Mucosa of rectum (tissue), 2 donors: Measurements from ENCODE around the gene HPS5.
"Not testable (repeated sequence)": the region's sequence is repeated elsewhere in the genome, so short reads cannot be mapped to it uniquely, and the experiment has no call there.

Experiments used
- H3K27ac ChIP-seq, 2 donors: one replicate each; pipeline ENCODE4 v1.7.0; 2013; ENCODE audit warnings: inconsistent platforms in 2 of 2, low read depth in 2 of 2, low read length in 2 of 2
- H3K27me3 ChIP-seq, 2 donors: one replicate each; pipeline ENCODE4 v1.7.0; 2013; ENCODE audit warnings: low read length in 2 of 2; ENCODE audit not compliant: control insufficient read depth in 2 of 2, insufficient read depth in 2 of 2
- H3K36me3 ChIP-seq, 2 donors: one replicate each; pipeline ENCODE4 v1.7.0; 2013; ENCODE audit warnings: low read length in 2 of 2; ENCODE audit not compliant: control insufficient read depth in 2 of 2, insufficient read depth in 2 of 2
- H3K4me1 ChIP-seq, 2 donors: one replicate each; pipeline ENCODE4 v1.7.0; 2013; ENCODE audit warnings: low read length in 2 of 2, mild to moderate bottlenecking in 1 of 2; ENCODE audit not compliant: control insufficient read depth in 2 of 2, insufficient read depth in 2 of 2
- H3K4me3 ChIP-seq, 2 donors: one replicate each; pipeline ENCODE4 v1.7.0; 2013; ENCODE audit warnings: low read length in 2 of 2
- H3K9ac ChIP-seq, 2 donors: one replicate each; pipeline ENCODE4 v1.7.0; 2013; ENCODE audit warnings: low read length in 2 of 2, low read depth in 1 of 2, mild to moderate bottlenecking in 1 of 2
- H3K9me3 ChIP-seq, 2 donors: one replicate each; pipeline ENCODE4 v1.7.0; 2013; ENCODE audit warnings: low read length in 2 of 2; ENCODE audit not compliant: control insufficient read depth in 2 of 2
- donor health status: healthy.
- donor health status: Normal muscosa, but diverticular disease.

HPS5 gene

GRCh38 chr11:18282626-18283025, 39.3 kb downstream of the HPS5 start:
- Histone ChIP-seq H3K27ac (no peak overlapping the region), H3K36me3 (peaks cover 38 to 55% of the 10 kb centered on the region in 2 donors), H3K9me3 (no peaks in the 10 kb centered on the region)

GRCh38 chr11:18280438-18281045, 41.4 kb downstream of the HPS5 start:
- Histone ChIP-seq H3K4me1 (no peaks in the 10 kb centered on the region), H3K9ac (no peak overlapping the region), H3K4me3 (peak overlapping the region in 1 of 2 donors; percentile 31), H3K27me3 (no peaks in the 10 kb centered on the region), H3K9me3 (no peaks in the 10 kb centered on the region), H3K36me3 (peaks cover 19 to 41% of the 10 kb centered on the region in 2 donors), H3K27ac (peak overlapping the region in 1 of 2 donors; percentile 38)

More at GRCh38 chr11:18282626-18283025, 39.3 kb downstream of the HPS5 start:
- Histone ChIP-seq H3K9ac (no peak overlapping the region), H3K4me1 (no peaks in the 10 kb centered on the region), H3K27me3 (no peaks in the 10 kb centered on the region), H3K4me3 (no peak overlapping the region)

- Histone ChIP-seq H3K9ac (no peak overlapping the region), H3K36me3 (peaks cover 13 to 25% of the 10 kb centered on the region in 2 donors)
These were observed 44.2 kb downstream of the HPS5 start for GRCh38 chr11:18277565-18278271.

GRCh38 chr11:18271206-18271605, 50.7 kb downstream of the HPS5 start:
- Histone ChIP-seq H3K36me3 (no peaks in the 10 kb centered on the region), H3K9me3 (no peaks in the 10 kb centered on the region), H3K27ac (no peak overlapping the region), H3K9ac (no peak overlapping the region), H3K4me3 (no peak overlapping the region), H3K27me3 (no peaks in the 10 kb centered on the region), H3K4me1 (no peaks in the 10 kb centered on the region)

More at GRCh38 chr11:18277565-18278271, 44.2 kb downstream of the HPS5 start:
- no peaks in the 10 kb centered on the region for H3K9me3 ChIP-seq
- no peaks in the 10 kb centered on the region for H3K4me1 ChIP-seq
- H3K27me3 ChIP-seq, result no peaks in the 10 kb centered on the region
- H3K27ac ChIP-seq, result peak overlapping the region in 1 of 2 donors; percentile 23
- no peak overlapping the region for H3K4me3 ChIP-seq

GRCh38 chr11:18270102-18270501, 51.8 kb downstream of the HPS5 start:
- Histone ChIP-seq H3K4me3 (no peak overlapping the region), H3K27me3 (no peaks in the 10 kb centered on the region), H3K9me3 (no peaks in the 10 kb centered on the region), H3K27ac (no peak overlapping the region), H3K9ac (no peak overlapping the region), H3K4me1 (no peaks in the 10 kb centered on the region), H3K36me3 (no peaks in the 10 kb centered on the region)

GRCh38 chr11:18269252-18269651, 52.7 kb downstream of the HPS5 start:
- H3K27me3 ChIP-seq, H3K36me3 ChIP-seq, H3K9me3 ChIP-seq, H3K27ac ChIP-seq, H3K4me1 ChIP-seq, H3K4me3 ChIP-seq, H3K9ac ChIP-seq: not testable (repeated sequence)

GRCh38 chr11:18267335-18268133, 54.4 kb downstream of the HPS5 start:
- H3K27ac ChIP-seq, H3K4me3 ChIP-seq, H3K9me3 ChIP-seq, H3K9ac ChIP-seq, H3K4me1 ChIP-seq, H3K36me3 ChIP-seq, H3K27me3 ChIP-seq: not testable (repeated sequence)

- no peaks in the 10 kb centered on the region for H3K4me1 ChIP-seq
- no peak within 1 kb of the TSS for H3K9ac ChIP-seq
- H3K36me3 ChIP-seq, result no peaks in the 10 kb centered on the region
- H3K4me3 ChIP-seq, result no peak within 1 kb of the TSS
- no peaks in the 10 kb centered on the region for H3K9me3 ChIP-seq
- H3K27ac ChIP-seq, result no peak within 1 kb of the TSS
- H3K27me3 ChIP-seq, result no peaks in the 10 kb centered on the region
These were observed 56.0 kb downstream of the HPS5 start, which contains the start of gene SAA1 for GRCh38 chr11:18265949-18266348. SAA1 (plus strand) TSS chr11:18266264; CDS start chr11:18266888, 624 bp downstream.

GRCh38 chr11:18264677-18265555, 57.0 kb downstream of the HPS5 start:
- no peak overlapping the region for H3K9ac ChIP-seq
- H3K27ac ChIP-seq, result no peak overlapping the region
- H3K4me3 ChIP-seq, result no peak overlapping the region
- no peaks in the 10 kb centered on the region for H3K4me1 ChIP-seq
- H3K36me3 ChIP-seq, result no peaks in the 10 kb centered on the region
- H3K9me3 ChIP-seq, result no peaks in the 10 kb centered on the region
- no peaks in the 10 kb centered on the region for H3K27me3 ChIP-seq
